ENCODE measurements around the gene KPNA6. TPM values are rescaled to one million over a fixed set of nuclear protein-coding genes. Genes with fewer than 3 reads are reported as not detected.

KPNA6 gene
- polyA plus RNA-seq, 1 of the 3 experiments (the other 2 are of a cell fraction) = 13.1 TPM

- Histone ChIP-seq H3K27me3 (ENCODE audit: insufficient read depth) (no peaks in the 10 kb centered on the region), H3K36me3 (replicated peaks in 1 of 2; ENCODE audit: control insufficient read depth in 1 of 2, insufficient read depth in 2 of 2, low read length in 1 of 2) (peaks cover 3 to 9% of the 10 kb centered on the region in 2 experiments), H3K9me2 (no peaks in the 10 kb centered on the region), H3K4me1 (ENCODE audit: control insufficient read depth in 1 of 2, insufficient read depth in 2 of 2, low read depth in 1 of 2, low read length in 1 of 2) (peaks cover 0 to 15% of the 10 kb centered on the region in 2 experiments; a peak in 3 of 4 replicates), H3K79me2 (ENCODE audit: insufficient read depth) (peaks cover 13% of the 10 kb centered on the region), H3F3A (replicated peaks; ENCODE audit: insufficient read depth) (peaks cover 33% of the 10 kb centered on the region), H3K4me2 (no peak overlapping the region), H3K9ac (no peak overlapping the region), H3K4me3 (ENCODE audit: low read depth in 2 of 2, low read length in 1 of 2) (no peak overlapping the region), H4K20me1 (ENCODE audit: insufficient read depth) (peaks cover 5% of the 10 kb centered on the region; the same call in 1 of the 2 replicates), H2AFZ (ENCODE audit: low read depth) (no peak overlapping the region), H3K27ac (ENCODE audit: low read depth in 2 of 2, low read length in 1 of 2) (no peak overlapping the region), H3K9me3 (no peaks in the 10 kb centered on the region)
- POLR2A ChIA-PET = no interaction called here
- 93% methylated on average over 4 of the region's 4 CpGs for WGBS (ENCODE audit: low lambda C conversion rate)
- no peak for TF ChIP-seq RCOR1 (IDR thresholded peaks at IDR 0.05; ENCODE audit: low read length)
- TF ChIP-seq MAX (IDR thresholded peaks at IDR 0.05; ENCODE audit: low read depth) = no peak
- no peak for TF ChIP-seq PBX3 (IDR thresholded peaks at IDR 0.05)
- no peak for TF ChIP-seq MEF2A (IDR thresholded peaks at IDR 0.05; ENCODE audit: borderline replicate concordance, low read depth)
- TF ChIP-seq CTCF (IDR thresholded peaks at IDR 0.05) = no peak
- TF ChIP-seq, protein P1, sequence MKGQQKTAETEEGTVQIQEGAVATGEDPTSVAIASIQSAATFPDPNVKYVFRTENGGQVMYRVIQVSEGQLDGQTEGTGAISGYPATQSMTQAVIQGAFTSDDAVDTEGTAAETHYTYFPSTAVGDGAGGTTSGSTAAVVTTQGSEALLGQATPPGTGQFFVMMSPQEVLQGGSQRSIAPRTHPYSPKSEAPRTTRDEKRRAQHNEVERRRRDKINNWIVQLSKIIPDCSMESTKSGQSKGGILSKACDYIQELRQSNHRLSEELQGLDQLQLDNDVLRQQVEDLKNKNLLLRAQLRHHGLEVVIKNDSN (IDR thresholded peaks at IDR 0.05; ENCODE audit: borderline replicate concordance, low read depth) = no peak
- TF ChIP-seq REST (IDR thresholded peaks at IDR 0.05; ENCODE audit: low read depth, low read length) = no peak
- TF ChIP-seq FOXM1 (IDR thresholded peaks at IDR 0.05; ENCODE audit: low read depth) = no peak
- TF ChIP-seq MXI1 (IDR thresholded peaks at IDR 0.05; ENCODE audit: low read depth, low read length) = no peak
- TF ChIP-seq RXRA (IDR thresholded peaks at IDR 0.05; ENCODE audit: borderline replicate concordance, low read depth) = no peak
- no peak for TF ChIP-seq TCF12 (IDR thresholded peaks at IDR 0.05)
- TF ChIP-seq FOXJ3 (CRISPR knock-in tag; IDR thresholded peaks at IDR 0.05) = no peak
- CTCF ChIA-PET = no interaction called here
- DNase-seq = no peak
These were observed 3.7 kb upstream of the KPNA6 start for GRCh38 chr1:32104127-32104526.
